Suppressor macrophage treated with lipopolysaccharide for 1 hour (primary cell): ENCODE measurements around the gene WDR31.

ENCODE experiments used
- DNase-seq, 3 donors: peaks; one replicate each; pipeline ENCODE4 v3.0.0-alpha.2; 2020 to 2022

WDR31 gene

GRCh38 chr9:113368348-113368981 lies 28.4 kb upstream of the WDR31 start:
- DNase-seq, result no peak

DNA sequence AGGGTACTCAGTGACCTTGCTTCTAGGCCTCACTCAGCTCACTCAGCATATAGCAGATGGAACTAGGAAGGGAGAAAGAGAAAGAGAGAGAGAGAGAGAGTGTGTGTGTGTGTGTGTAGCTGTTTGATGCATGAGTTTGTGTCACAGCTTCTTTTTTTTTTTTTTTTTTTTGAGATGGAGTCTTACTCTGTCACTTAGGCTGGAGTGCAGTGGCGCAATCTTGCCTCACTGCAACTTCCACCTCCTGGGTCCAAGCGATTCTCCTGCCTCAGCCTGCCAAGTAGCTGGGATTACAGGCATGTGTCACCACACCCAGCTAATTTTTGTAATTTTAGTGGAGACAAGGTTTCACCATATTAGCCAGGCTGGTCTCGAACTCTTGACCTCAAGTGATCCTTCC lies 25.6 kb upstream of the WDR31 start:
- DNase-seq, result peak; percentile 30 to 45 (median 33)

DNA sequence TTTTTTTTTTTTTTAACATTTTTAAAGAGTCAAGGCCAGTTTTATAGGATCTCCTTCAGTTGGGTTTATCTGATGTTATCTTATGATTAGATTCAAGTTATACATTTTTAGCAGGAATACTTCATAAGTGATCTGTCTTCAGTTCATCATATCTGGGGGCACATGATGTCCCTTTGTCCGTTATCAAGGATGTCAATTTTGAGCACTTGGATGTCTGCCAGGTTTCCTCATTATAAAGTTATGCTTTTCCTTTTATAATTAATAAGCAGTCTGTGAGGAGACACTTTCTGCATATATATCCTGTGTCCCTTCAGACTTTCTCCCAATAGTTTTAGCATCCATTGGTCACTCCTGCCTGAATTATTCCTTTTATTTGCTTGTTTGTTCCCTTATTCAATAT lies 24.9 kb upstream of the WDR31 start:
- no peak for DNase-seq

DNA sequence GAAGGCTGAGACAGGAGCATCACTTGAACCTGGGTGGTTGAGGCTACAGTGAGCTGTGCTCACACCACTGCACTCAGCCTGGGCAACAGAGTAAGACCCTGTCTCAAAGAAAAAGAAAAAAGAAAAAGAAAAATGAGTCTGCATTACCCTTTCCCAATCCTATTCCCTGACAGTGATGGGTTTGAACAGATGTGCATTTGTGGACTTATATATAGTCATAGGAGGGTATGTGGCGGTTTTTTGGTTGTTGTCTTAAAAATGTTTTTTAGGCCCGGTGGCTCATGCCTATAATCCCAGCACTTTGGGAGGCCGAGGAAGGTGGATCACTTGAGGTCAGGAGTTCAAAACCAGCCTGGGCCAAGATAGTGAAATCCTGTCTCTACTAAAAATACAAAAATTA lies 23.3 kb upstream of the WDR31 start:
- DNase-seq, result no peak

DNA sequence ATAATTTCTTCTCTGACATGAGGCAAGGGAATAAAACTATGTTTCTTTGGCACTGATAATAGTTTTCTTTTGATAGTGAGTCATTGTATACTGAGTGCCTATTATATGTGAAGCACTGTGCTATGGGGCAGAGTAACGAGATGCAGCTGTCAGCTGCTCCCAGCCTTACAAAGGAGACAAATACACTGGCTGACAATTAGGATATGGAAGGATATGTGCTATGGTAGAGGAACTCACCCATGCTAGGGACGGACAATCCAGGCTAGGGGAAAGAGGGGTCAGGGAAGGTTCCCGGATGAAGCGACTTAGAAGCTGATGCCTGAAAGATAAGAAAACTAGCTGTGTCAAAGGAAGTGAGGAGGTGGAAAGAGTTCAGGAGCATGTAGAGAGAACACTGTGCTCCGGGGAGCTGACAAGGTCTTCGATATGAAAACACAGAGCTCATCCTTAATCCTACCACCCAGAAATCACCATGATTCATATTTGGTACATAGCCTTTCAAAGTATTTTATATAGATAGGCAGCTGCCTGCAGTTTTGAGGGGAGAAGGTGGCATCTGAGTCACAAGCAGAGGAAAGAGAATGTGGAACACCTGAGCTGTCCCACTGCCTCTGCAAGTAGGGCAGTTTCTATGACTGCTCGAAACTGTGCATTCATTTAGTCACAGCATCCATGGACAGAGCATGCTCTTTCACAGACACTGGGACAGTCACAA lies 21.4 kb upstream of the WDR31 start:
- no peak for DNase-seq

DNA sequence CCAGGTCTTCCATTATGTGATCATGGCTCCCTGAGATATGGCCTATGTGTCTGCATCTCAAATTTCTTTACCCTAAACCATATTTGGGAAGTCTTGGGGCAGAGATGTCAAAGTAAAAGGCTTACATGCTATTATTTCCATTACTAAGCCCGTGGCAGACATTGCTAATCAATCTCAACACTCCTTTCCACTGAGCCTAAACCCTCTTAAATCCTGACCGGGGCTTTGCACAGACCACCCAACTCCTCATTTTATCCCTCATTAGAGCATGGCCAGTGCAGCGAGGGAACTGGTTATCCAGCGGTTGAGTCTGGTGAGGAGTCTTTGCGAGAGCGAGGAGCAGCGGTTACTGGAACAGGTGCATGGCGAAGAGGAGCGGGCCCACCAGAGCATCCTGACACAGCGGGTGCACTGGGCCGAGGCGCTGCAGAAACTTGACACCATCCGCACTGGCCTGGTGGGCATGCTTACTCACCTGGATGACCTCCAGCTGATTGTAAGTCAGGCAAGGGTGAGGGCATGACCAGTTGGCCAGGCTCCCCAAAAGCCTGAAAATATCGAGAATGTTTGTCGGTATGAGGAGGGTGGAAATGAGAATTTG lies 20.3 kb upstream of the WDR31 start:
- DNase-seq, result no peak

- no peak for DNase-seq
Observed at GRCh38 chr9:113359385-113359784, 19.3 kb upstream of the WDR31 start.

DNA sequence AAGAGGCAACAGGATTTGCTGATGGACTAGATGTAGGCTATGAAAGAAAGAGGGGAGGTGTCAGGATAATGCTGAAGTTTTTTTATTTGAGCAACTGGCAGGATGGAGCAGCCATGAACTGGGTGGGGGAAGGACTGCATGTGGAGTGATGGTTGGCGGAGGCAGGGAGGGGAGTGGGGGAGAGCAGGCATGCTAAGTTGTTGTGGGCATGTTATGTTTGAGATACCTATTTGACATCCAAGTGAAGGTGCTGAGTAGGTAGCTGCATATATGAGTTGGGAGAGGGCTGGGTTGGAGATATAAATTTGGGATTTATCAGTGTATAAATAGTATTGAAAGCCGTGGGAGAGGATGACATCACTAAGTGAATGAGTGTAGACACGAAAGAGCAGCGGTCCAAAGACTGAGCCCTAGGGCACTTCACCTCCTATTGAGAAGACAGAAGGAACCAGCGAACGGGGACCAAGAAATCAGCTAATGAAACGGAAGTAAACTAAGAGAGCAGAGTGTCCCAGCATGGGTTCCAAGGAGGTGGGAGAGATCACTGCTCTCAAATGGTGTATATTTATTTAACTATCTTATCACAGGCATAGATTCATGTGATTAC lies 16.7 kb upstream of the WDR31 start:
- no peak for DNase-seq

DNA sequence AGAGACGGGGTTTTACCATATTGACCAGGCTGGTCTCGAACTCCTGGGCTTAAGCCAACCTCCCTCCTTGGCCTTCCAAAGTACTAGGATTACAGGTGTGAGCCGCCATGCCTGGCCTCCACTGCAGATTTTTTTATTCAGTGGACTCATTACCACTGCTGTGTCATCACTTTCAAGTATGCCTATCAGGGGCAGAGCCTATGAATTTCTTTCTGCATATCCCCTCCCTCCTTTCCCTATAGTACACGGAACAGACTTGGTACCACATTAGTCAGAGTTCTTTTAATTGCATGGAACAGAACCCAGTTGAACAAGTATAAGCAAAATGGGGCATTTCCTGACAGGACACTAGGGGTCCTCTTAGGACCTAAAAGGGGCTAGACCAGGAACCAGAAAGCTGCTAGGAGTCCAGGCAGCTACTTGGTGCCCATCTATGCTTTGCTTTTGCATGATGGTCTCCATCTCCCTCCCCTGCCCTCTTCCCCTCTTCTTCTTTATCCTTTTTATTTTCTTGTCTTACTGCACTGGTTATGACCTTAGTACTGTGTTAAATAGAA lies 15.0 kb upstream of the WDR31 start:
- no peak for DNase-seq

GRCh38 chr9:113352411-113352810 lies 12.3 kb upstream of the WDR31 start:
- DNase-seq, result no peak

- DNase-seq, result no peak
Observed at GRCh38 chr9:113352006-113352405, 11.9 kb upstream of the WDR31 start.

DNA sequence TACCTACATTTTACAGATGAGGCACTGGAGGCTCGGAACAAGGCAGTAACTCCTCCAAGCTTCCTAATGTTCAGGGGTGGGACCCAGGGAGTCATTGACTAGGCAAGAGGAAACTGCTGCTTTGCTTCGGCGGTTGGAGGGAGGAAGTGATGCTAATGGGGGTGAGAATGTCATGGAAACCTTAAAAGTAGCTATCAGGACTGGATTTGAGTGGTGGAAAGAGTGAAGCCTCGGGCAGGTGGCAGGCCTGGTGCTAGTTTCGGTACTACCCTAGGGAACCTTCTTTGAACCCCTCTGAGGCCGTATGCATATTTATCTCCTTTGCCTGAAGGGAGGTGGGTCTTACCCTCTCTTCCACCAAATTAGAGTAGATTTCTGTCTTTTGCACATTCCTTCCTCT lies 10.9 kb upstream of the WDR31 start:
- DNase-seq, result peak; percentile 59 to 63 (median 63)

DNA sequence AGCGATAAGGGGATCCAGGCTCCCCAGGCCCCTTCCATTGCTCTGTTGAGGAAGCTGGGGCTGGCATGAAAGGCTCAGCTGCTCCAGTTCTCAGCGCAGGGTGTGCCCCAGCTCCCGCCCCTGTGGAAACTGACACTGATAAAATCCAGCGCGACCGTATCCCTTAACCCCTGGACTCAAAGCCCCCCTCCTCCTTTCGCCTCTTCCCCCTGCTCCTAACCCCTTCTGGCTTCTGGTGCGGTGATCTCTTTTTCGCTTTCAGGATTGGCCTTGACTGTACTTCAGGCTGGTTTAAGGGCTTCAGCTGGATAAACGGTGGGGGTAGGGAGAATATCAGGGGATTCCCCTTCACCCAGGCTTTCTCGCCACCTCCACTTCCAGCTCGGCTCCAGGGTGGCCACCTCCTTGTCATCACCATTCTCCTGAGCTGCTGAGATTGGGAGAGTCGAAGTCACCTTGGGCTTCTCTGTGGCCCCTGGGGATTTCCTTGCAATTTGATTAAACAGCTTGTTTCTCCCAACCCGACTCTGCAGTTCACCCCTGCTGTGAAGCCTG lies 10.1 kb upstream of the WDR31 start:
- peak in 1 of 3 donors; percentile 24 for DNase-seq

DNA sequence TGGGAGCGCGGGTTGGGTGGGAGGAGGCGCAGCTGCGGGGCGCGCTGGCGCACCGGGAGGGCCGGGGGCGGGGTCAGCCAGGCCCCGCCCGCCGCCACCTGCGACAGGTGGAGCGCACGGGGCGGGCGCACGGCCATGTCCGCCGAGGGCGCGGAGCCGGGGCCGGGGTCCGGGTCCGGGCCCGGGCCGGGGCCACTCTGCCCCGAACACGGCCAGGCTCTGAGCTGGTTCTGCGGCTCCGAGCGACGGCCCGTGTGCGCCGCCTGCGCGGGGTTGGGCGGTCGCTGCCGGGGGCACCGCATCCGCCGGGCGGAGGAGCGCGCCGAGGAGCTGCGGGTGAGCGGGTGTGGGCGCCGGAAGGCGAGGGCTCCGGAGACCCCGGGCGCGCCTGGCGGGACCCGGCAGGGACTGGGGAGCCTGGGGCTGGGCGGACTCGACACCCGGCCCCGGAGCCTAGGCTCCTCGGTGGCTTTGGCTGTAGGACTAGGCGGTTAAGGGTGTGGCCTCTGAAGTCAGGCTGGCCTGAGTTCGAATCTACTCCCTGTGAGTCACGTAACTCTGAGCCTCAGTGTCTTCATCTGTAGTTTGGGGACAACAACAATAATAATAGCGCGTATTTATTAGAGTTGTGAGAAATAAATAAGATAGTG lies 9.5 kb upstream of the WDR31 start, which contains the start of gene BSPRY:
Gene BSPRY, plus strand, starts transcription at position 97 of the 650 bp plus-strand sequence. Its CDS starts 39 bp downstream, at position 136.
- DNase-seq, result peak in 2 of 3 donors; percentile 22 to 43

DNA sequence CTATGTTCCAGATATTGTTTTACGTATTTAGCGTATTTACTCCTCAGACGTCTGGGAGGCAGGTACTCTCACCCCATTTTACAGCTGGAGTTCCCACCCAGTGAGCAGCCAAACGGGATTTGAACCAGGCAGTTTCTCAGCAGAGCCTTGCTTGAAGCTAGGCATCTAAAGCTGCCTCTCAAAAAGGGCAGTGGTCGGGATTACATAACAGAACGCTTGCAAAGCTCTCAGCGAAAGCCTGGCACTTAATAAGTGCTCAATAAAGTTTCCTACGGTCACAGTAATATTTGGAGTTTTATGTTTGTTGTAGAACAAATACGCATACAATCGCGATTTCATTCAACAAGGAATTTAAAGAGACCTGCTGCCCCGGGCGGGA lies 9.0 kb upstream of the WDR31 start:
- DNase-seq, result no peak

GRCh38 chr9:113348437-113348836 lies 8.4 kb upstream of the WDR31 start:
- DNase-seq, result peak; percentile 39 to 62 (median 60)

DNA sequence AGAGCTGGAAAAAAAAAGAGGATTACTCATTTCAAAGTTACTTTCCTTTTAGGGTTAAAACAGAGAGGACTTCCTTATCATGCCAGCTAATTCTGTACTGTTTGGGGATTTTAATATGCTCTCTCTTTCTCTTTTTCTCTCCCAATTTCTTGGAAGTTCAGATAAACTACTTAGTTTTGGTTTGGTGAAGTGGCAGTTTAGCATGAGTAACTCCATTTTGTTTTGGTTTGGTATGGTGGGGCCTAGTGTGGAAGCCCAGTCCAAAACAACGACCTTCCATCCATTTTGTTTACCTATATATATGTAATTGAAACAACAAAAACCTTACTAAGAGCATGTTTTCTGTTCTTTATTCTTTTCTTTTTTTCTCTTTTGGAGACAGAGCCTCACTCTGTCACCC lies 5.6 kb upstream of the WDR31 start:
- peak; percentile 5 to 69 (median 36) for DNase-seq

- DNase-seq, result no peak
Observed at GRCh38 chr9:113345190-113345589, 5.1 kb upstream of the WDR31 start.

GRCh38 chr9:113343732-113344231 lies 3.7 kb upstream of the WDR31 start:
- DNase-seq, result peak; percentile 65 to 74 (median 71)

DNA sequence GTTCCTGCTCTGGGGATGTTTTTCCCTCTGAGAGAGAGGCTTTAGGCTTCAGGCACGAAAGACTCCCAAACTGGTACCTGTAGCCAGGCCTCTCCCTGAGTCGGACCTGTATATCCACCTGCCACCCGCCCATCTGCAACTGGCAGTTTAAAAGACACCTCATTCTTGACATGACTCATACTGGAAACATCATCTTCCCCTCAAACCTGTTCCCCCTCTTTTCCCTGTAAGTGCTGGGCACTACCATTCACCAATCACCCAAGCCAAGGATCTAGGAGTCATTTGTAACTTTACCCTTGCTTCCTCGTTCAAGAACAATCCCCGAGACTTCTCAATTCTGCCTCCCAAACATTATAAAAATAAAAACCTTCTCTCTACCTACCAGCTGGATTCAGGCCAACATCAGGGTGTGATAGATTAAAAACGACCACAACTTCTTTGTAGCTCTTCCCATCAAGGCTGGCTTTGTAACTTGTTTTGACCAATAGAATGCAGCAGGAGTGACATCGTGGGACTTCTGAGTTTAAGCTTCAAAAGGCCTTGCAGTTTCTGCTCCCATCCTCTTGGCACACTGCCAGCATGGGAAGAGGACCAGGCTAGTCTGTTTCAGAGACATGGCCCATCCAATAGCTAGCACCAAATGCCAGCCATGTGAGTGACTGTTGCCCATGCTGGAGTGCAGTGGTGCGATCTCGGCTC lies 1.8 kb upstream of the WDR31 start:
- no peak for DNase-seq

DNA sequence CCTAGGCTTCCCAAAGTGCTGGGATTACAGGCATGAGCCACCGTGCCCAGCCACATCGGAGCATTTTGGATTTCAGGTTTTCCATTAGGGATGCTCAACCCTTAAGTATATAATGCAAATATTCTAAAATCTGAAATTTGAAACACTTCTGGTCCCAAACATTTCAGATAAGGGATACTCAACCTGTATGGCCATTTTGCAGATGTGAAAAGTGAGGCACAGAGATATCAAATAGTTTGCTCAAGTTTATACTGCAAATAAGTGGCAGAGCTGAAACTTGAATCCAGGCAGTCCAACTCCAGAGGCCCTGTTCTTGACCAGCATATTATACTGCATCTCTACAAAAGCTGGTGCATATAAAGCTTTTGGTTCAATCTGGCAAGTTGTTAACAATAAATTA lies 2.4 kb downstream of the WDR31 start:
- no peak for DNase-seq

GRCh38 chr9:113331780-113332179 lies 8.3 kb downstream of the WDR31 start:
- no peak for DNase-seq
